ENCODE results near the gene KPTN.

GRCh38 chr19:47491358-47492136 lies 7.5 kb upstream of the KPTN start:
- TF ChIP-seq, protein P1, sequence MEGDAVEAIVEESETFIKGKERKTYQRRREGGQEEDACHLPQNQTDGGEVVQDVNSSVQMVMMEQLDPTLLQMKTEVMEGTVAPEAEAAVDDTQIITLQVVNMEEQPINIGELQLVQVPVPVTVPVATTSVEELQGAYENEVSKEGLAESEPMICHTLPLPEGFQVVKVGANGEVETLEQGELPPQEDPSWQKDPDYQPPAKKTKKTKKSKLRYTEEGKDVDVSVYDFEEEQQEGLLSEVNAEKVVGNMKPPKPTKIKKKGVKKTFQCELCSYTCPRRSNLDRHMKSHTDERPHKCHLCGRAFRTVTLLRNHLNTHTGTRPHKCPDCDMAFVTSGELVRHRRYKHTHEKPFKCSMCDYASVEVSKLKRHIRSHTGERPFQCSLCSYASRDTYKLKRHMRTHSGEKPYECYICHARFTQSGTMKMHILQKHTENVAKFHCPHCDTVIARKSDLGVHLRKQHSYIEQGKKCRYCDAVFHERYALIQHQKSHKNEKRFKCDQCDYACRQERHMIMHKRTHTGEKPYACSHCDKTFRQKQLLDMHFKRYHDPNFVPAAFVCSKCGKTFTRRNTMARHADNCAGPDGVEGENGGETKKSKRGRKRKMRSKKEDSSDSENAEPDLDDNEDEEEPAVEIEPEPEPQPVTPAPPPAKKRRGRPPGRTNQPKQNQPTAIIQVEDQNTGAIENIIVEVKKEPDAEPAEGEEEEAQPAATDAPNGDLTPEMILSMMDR (IDR thresholded peaks at IDR 0.05; ENCODE audit: low read depth, low read length): no peak
- no peak for TF ChIP-seq EZH2phosphoT487 (IDR thresholded peaks at IDR 0.05; ENCODE audit: low read depth)
